H7 (cell line): ENCODE results near the gene FAM117B. TPM values are rescaled to one million over a fixed set of nuclear protein-coding genes. Genes with fewer than 3 reads are reported as not detected.
"Not testable (repeated sequence)": the region's sequence is repeated elsewhere in the genome, so short reads cannot be mapped to it uniquely, and the experiment has no call there.

Experiments
- DNase-seq: peaks from one replicate; pipeline ENCODE4 v3.0.0; 2012
- H3K27me3 ChIP-seq: 2 replicates; pipeline ENCODE4 v1.6.0; 2011; ENCODE audit warnings: mild to moderate bottlenecking, low read length; ENCODE audit not compliant: control insufficient read depth, insufficient read depth
- H3K36me3 ChIP-seq: replicated peaks from 2 replicates; pipeline ENCODE4 v1.5.1; 2011; ENCODE audit warnings: low read length; ENCODE audit not compliant: control insufficient read depth, insufficient read depth
- H3K4me3 ChIP-seq: 2 replicates; pipeline ENCODE4 v1.5.1; 2011; ENCODE audit warnings: low read depth, mild to moderate bottlenecking, control low read depth, low read length, moderate library complexity; ENCODE audit not compliant: insufficient read depth
- total RNA-seq: library from RNA; depleted of rRNA; stranded (reverse); fragments of >200 nt; shearing (Covaris generic); gene quantifications from 2 replicates; pipeline ENCODE4 v1.2.3, GENCODE V29; 2014

Gene FAM117B
- total RNA-seq, 1 experiment from 2014 or later, result 6.9 TPM

- Histone ChIP-seq H3K36me3 (no peaks in the 10 kb centered on the region), H3K4me3 (no peak overlapping the region), H3K27me3 (no peaks in the 10 kb centered on the region)
- no peak for DNase-seq
These were observed 36.7 kb downstream of the FAM117B start for GRCh38 chr2:202671317-202672035.

DNA sequence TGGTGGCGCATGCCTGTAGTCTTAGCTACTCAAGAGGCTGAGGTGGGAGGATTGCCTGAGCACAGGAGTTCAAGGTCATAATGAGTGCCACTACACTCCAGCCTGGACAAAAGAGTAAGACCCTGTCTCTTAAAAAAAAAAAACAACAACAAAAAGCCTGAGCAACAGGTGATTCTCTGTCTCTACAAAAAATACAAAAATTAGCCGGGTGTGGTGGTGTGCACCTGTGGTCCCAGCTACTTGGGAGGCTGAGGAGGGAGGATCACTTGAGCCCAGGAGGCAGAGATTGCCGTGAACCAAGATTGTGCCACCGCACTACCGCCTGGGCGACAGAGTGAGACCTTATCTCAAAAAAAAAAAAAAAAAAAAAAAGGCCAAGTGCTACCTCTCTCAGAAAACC lies 40.3 kb downstream of the FAM117B start:
- not testable (repeated sequence) for H3K27me3 ChIP-seq, H3K4me3 ChIP-seq, DNase-seq, H3K36me3 ChIP-seq

DNA sequence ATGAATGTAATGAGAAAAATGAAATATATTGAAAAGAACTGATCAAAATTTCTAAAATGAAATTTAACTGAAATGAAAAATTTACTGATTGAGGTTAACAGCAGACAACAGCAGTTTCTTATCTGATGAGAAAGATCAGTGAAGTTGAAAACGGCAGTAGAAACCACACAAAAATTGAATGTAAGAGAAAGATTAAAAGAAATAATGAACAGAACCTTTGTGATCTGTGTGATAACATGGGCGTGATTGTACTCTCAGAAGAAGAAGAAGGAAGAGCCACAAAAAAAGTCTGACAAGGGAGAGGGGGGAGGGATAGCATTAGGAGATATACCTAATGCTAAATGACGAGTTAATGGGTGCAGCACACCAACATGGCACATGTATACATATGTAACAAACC lies 45.2 kb downstream of the FAM117B start:
- H3K4me3 ChIP-seq, result no peak overlapping the region
- no peak for DNase-seq

GRCh38 chr2:202680512-202680911 lies 45.7 kb downstream of the FAM117B start:
- Histone ChIP-seq H3K4me3 (no peak overlapping the region), H3K27me3 (no peaks in the 10 kb centered on the region), H3K36me3 (no peaks in the 10 kb centered on the region)
- DNase-seq, result no peak

More for the DNA sequence above, 45.2 kb downstream of the FAM117B start:
- H3K27me3 ChIP-seq, result no peaks in the 10 kb centered on the region
- H3K36me3 ChIP-seq, result no peaks in the 10 kb centered on the region

GRCh38 chr2:202681688-202682205 lies 47.0 kb downstream of the FAM117B start:
- H3K27me3 ChIP-seq, result no peaks in the 10 kb centered on the region
- H3K36me3 ChIP-seq, result no peaks in the 10 kb centered on the region
- no peak overlapping the region for H3K4me3 ChIP-seq
- no peak for DNase-seq

DNA sequence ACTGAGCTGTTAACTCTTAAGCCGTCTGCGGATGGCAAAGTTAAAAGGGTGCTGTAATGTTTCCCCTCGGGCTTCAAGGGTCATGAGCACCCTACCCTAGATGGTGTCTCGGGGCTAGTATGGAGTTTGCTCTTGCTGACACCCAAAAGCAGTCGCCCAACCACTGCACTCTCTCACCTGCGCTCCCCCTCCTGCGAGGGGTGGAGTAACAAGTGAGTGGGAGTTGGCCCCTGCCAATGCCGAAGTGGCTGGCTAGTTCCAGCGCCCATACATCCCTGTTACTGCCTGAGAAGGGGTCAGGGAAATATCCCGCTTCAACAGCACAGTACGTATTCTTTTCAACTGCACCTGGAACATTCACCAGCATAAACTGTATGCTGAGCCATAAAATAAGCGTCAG lies 47.5 kb downstream of the FAM117B start:
- no peaks in the 10 kb centered on the region for H3K27me3 ChIP-seq
- H3K36me3 ChIP-seq, result no peaks in the 10 kb centered on the region
- no peak overlapping the region for H3K4me3 ChIP-seq
- DNase-seq, result peak; percentile 21

DNA sequence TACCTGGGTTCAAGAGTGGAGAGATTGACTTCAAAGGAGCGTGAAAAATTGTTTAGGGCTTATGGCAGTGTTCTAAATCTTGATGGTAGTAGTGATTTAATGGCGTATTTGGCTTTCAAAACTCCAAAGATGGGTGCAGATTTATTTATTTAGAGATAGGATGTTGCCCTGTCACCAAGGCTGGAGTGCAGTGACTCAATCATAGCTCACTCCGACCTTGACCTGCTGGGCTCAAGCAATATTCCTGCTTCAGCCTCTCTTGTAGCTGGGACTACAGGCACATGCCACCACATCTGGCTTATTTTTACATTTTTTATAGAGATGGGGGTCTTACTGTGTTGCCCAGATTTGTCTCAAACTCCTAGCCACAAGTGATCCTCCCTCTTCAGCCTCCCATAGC lies 52.5 kb downstream of the FAM117B start:
- no peak for DNase-seq
- H3K36me3 ChIP-seq, result no peaks in the 10 kb centered on the region
- H3K27me3 ChIP-seq, result no peaks in the 10 kb centered on the region
- H3K4me3 ChIP-seq, result no peak overlapping the region

DNA sequence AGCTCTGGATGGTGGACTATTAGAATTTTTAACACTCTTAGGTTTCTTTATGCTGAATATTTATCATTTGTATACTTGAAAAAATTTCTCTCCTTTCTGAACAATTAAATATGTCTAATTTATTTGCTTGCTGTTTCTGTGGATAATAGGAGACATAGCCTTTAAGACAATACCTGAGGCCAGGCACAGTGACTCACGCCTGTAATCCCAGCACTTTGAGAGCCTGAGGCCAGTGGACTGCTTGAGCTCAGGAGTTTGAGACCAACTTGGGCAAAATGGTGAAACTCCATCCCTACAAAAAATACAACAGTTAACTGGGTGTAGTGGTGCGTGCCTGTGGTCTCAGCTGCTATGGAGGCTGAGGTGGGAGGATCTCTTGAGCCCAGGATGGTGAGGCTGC lies 54.7 kb downstream of the FAM117B start:
- Histone ChIP-seq H3K36me3 (no peaks in the 10 kb centered on the region), H3K27me3 (no peaks in the 10 kb centered on the region), H3K4me3 (no peak overlapping the region)
- no peak for DNase-seq

- Histone ChIP-seq H3K27me3 (no peaks in the 10 kb centered on the region), H3K36me3 (no peaks in the 10 kb centered on the region), H3K4me3 (no peak overlapping the region)
- DNase-seq, result no peak
These were observed 55.1 kb downstream of the FAM117B start for GRCh38 chr2:202689898-202690297.

DNA sequence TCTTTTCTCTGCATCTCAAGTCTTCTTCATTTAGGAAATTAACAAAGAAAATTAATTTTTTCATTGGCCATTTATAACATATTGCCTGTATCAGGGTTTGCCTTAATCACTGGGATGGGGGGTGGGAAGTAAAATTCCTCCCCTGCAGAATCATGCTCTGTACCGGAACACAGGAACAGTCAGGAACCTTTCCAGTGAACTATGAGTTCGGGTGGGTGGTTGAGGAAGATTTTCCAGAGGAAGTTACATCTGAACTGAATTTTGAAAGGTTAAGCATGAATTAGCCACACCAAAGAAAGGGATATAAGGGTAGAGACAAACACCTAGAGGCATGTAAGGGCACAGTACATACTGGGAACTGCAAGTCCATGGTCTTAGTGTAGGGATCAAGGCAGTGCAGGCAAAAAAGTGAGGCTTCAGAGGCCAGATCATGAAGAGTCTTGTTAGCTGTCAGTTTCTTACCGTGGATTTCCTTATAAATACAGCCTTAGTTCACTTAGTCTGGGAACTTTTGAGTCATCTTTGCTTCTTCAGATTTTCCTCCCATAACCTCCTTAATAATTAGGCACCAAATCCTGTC lies 55.6 kb downstream of the FAM117B start:
- no peak for DNase-seq
- H3K36me3 ChIP-seq, result no peaks in the 10 kb centered on the region
- H3K27me3 ChIP-seq, result no peaks in the 10 kb centered on the region
- no peak overlapping the region for H3K4me3 ChIP-seq

DNA sequence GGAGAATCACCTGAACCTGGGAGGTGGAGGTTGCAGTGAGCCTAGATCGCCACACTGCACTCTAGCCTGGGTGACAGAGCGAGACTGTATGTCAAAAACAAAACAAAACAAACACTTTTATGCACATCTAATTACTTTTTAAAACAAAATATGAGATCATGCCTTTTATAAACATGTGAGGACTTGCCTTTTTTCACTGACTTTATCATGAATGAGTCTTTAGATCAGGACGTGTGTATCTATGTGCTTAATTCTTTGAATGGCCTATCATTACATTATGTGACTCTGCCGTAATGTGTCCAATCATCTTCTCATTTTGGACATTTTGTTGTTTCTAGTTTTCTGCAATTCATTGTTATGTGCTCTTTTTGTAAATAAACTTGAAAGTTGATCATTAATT lies 58.7 kb downstream of the FAM117B start:
- Histone ChIP-seq H3K36me3 (no peaks in the 10 kb centered on the region), H3K4me3 (no peak overlapping the region), H3K27me3 (no peaks in the 10 kb centered on the region)
- no peak for DNase-seq

GRCh38 chr2:202695166-202695565 lies 60.4 kb downstream of the FAM117B start:
- DNase-seq, result no peak
- Histone ChIP-seq H3K36me3 (no peaks in the 10 kb centered on the region), H3K27me3 (no peaks in the 10 kb centered on the region), H3K4me3 (no peak overlapping the region)

- no peak for DNase-seq
- H3K27me3 ChIP-seq, result no peaks in the 10 kb centered on the region
- no peaks in the 10 kb centered on the region for H3K36me3 ChIP-seq
- H3K4me3 ChIP-seq, result no peak overlapping the region
These were observed 65.5 kb downstream of the FAM117B start for GRCh38 chr2:202700075-202700901.

DNA sequence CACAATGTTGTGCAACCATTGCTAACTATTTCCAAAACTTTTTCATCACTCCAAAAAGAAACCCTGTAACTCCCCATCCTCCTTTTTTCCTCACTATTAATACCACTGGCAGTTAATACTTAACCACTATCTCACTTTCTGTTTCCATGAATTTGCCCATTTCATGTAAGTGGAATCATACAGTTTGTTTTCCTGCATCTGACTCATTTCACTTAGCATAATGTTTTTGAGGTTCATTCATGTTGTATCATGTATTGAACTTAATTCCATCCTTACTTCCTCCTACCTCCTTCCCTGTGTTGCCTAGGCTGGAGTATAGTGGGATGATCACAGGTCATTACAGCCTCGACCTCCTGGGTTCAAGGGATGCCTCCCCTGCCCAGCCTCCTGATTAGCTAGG lies 68.3 kb downstream of the FAM117B start:
- Histone ChIP-seq H3K36me3 (no peaks in the 10 kb centered on the region), H3K27me3 (no peaks in the 10 kb centered on the region), H3K4me3 (no peak overlapping the region)
- DNase-seq, result no peak

DNA sequence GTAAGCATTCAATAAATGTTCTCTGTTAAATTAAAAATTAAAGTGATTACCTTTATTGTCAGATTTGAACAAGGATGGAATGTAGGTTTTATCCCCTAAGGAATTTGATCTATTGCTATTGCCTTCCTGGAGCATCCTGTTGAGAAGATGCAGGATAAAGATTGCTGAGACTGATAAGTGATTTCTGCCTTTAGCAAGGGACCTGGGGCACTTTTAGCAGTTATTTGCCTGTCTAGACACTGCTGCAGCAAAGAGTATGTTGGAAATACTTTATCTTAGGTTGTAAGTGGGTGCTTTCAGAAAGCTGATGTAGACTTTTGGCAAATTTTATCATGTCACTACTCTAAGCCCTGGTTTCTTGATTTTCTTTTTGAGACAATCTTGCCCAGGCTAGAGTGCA lies 69.5 kb downstream of the FAM117B start:
- no peak overlapping the region for H3K4me3 ChIP-seq
- no peaks in the 10 kb centered on the region for H3K27me3 ChIP-seq
- no peak for DNase-seq

More for the DNA sequence above, 69.5 kb downstream of the FAM117B start:
- no peaks in the 10 kb centered on the region for H3K36me3 ChIP-seq
